ENCODE measurements around the gene ADISSP. TPM values are rescaled to one million over a fixed set of nuclear protein-coding genes. Genes with fewer than 3 reads are reported as not detected.

ADISSP gene
- total RNA-seq, 1 donor from 2014 or later: 15.0 TPM

DNA sequence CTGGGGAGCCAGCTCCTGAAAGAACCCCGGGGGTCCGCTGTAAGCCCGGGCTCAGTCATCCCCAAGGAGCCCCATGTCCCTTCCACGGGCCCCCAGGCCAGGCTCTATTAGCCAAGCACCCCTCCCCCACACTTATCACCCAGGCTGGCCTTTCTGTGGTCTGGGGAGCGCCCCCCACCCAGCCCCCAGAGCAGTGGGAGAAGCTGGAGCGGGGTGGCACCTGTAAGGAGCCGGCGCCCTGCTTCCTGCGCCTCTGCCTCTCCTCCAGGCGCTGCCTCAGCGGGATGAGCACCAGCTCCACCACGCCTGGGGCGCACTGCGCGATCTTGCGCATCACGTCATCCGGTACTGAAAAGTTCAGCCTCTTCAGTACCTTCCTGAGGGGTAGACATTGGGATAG is 11.4 kb upstream of the ADISSP start:
- Histone ChIP-seq H3K36me3 (ENCODE audit: control insufficient read depth, insufficient read depth, low read length) (no peaks in the 10 kb centered on the region), H3K27me3 (ENCODE audit: control insufficient read depth, insufficient read depth, low read length) (peaks cover 3% of the 10 kb centered on the region), H3K4me3 (ENCODE audit: low read depth, low read length) (no peak overlapping the region)
- FAIRE-seq (no peak), DNase-seq (ENCODE audit: low read depth) (no peak)
- TF ChIP-seq, protein P1, sequence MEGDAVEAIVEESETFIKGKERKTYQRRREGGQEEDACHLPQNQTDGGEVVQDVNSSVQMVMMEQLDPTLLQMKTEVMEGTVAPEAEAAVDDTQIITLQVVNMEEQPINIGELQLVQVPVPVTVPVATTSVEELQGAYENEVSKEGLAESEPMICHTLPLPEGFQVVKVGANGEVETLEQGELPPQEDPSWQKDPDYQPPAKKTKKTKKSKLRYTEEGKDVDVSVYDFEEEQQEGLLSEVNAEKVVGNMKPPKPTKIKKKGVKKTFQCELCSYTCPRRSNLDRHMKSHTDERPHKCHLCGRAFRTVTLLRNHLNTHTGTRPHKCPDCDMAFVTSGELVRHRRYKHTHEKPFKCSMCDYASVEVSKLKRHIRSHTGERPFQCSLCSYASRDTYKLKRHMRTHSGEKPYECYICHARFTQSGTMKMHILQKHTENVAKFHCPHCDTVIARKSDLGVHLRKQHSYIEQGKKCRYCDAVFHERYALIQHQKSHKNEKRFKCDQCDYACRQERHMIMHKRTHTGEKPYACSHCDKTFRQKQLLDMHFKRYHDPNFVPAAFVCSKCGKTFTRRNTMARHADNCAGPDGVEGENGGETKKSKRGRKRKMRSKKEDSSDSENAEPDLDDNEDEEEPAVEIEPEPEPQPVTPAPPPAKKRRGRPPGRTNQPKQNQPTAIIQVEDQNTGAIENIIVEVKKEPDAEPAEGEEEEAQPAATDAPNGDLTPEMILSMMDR (IDR thresholded peaks at IDR 0.05; ENCODE audit: insufficient read depth, low read length, severe bottlenecking): no peak

DNA sequence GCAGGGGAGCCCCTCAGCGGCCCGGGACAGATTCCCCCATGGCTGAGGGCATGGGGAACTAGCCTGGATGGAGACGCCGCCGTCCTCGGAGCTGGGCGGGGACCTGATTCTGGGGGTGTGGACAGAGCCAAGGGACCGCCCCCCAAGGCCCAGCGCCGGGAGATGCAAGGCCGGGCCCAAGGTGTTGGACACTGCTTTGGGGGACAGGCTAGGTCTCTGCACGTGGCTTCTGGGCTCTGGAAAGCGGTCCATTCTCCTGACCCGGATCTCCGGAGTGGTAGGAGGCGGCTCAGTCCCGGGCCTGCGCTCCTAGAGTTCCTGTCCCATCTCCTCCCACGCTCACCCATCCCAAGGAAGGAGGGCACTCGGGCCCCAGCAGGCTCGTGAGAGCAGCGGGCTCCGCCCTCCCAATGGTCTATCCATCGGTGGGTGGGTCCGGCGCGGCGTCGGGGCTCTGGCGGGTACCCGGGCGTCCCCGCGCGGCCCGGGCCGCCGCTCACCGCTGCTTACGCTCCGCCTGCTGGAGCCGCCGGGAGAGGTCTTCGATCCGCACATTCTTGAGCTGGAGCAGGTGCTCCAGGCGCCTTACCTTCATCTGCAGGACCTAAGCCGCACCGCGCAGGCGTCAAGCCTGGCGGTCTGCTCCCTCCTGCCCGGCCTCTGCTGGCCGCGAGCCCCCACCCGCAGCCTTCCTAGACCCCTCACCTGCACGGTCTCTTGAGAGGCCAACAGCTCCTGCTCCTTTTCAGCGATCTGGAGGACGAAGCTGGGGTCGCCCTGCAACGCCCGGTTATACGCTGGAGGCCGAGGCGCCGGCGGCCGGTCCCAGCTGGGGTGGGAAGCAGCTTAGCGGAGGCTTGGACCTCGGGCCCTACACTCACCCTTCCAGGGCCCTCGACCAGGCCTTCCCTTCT is 10.4 kb upstream of the ADISSP start:
- H3K4me3 ChIP-seq (ENCODE audit: low read depth, low read length): peak overlapping the region; percentile 43
- H3K36me3 ChIP-seq (ENCODE audit: control insufficient read depth, insufficient read depth, low read length): no peaks in the 10 kb centered on the region
- H3K27me3 ChIP-seq (ENCODE audit: control insufficient read depth, insufficient read depth, low read length): peaks cover 3% of the 10 kb centered on the region
- peak; percentile 26 for DNase-seq (ENCODE audit: low read depth)
- FAIRE-seq: no peak
- TF ChIP-seq, protein P1 (IDR thresholded peaks at IDR 0.05; ENCODE audit: insufficient read depth, low read length, severe bottlenecking): peak; percentile 14

DNA sequence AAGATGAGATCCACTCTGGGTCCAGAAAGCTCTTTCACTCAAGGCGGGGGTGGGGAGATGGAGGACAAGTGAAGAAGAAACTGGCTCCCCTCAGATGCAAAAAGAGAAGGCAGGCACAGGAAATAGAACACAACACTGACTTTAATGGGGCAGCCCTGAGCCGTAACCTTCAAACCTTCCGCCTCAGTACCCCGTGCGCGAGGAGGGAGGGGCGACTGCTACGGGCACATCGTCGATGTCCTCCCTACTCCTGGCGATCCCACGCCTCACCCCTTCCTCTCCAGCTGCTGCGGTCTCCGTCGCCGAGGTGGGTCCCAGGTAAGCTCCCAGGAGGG is 9.8 kb upstream of the ADISSP start:
- Histone ChIP-seq H3K36me3 (ENCODE audit: control insufficient read depth, insufficient read depth, low read length) (no peaks in the 10 kb centered on the region), H3K27me3 (ENCODE audit: control insufficient read depth, insufficient read depth, low read length) (peaks cover 3% of the 10 kb centered on the region), H3K4me3 (ENCODE audit: low read depth, low read length) (peak overlapping the region; percentile 43)
- no peak for FAIRE-seq
- no peak for DNase-seq (ENCODE audit: low read depth)
- TF ChIP-seq, protein P1 (IDR thresholded peaks at IDR 0.05; ENCODE audit: insufficient read depth, low read length, severe bottlenecking): no peak

DNA sequence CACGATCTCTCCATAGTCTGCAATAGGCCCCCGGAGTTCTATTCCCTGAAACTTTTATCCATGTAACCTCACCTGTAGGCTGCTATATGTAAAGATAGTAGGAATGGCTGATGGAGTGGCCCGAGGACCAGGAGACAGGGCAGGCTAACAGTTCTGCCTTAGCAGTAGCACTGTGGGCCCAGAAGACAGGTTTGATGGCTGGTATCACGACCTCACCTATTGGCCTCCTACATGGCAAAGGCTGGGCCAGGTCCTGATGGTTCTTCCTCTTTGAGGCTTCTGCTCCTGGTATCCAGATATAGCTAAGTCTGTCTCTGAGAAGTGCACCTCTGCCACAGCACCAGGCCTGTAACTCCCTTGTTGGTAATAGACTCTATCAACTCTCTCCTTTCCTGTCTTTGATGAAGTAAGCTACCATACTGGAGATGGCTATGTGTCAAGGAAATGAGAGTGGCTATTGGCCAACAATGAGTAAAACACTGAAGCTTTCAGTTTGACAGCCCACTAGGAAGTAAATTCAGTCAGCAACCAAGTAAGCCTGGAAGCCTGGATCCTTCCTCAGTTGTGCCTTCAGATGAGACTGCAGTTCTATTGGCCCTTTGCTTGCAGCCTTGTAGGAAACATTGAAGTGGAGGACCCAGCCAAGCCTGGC is 8.0 kb upstream of the ADISSP start:
- FAIRE-seq: peak; percentile 52

DNA sequence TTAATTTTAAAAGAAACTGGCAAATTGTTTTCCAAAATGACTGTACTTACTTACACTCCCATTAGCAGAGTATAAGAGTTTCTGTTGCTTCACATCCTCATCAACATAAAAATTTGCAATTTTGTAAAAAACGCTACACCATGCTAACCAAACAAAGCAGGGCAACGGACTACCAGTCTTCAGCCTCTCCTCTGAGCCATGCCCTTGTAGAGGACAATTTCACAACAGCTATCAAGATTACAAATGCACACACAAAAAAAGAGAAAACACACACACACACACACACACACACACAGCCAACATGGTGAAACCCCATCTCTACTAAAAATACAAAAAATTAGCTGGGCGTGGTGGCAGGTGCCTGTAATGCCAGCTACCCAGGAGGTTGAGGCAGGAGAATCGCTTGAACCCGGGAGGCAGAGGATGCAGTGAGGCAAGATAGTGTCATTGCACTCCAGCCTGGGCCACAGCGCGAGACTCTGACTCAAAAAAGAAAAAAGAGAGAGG is 4.1 kb upstream of the ADISSP start:
- H3K36me3 ChIP-seq (ENCODE audit: control insufficient read depth, insufficient read depth, low read length): no peaks in the 10 kb centered on the region
- DNase-seq (ENCODE audit: low read depth): no peak
- H3K27me3 ChIP-seq (ENCODE audit: control insufficient read depth, insufficient read depth, low read length): no peaks in the 10 kb centered on the region
- no peak overlapping the region for H3K4me3 ChIP-seq (ENCODE audit: low read depth, low read length)
- TF ChIP-seq, protein P1 (IDR thresholded peaks at IDR 0.05; ENCODE audit: insufficient read depth, low read length, severe bottlenecking): no peak
- FAIRE-seq: no peak

More for the DNA sequence above, 8.0 kb upstream of the ADISSP start:
- Histone ChIP-seq H3K27me3 (ENCODE audit: control insufficient read depth, insufficient read depth, low read length) (peaks cover 3% of the 10 kb centered on the region), H3K36me3 (ENCODE audit: control insufficient read depth, insufficient read depth, low read length) (no peaks in the 10 kb centered on the region), H3K4me3 (ENCODE audit: low read depth, low read length) (no peak overlapping the region)
- TF ChIP-seq, protein P1 (IDR thresholded peaks at IDR 0.05; ENCODE audit: insufficient read depth, low read length, severe bottlenecking): no peak
- DNase-seq (ENCODE audit: low read depth): no peak
